Loucy (cell line): ENCODE data around the gene HSFX4.

Source experiments
- H2AFZ ChIP-seq: fragments of 200-600 bp; sonication (generic); 2 replicates; pipeline ENCODE4 v1.6.0; 2016; ENCODE audit warnings: antibody characterized with exemption, mild to moderate bottlenecking, low read length, moderate library complexity
- H3F3A ChIP-seq: fragments of 200-600 bp; 2 replicates; pipeline ENCODE4 v1.6.0; 2016; ENCODE audit warnings: antibody characterized with exemption, low read depth, mild to moderate bottlenecking
- H3K27me3 ChIP-seq: fragments of 200-600 bp; sonication (generic); 2 replicates; pipeline ENCODE4 v1.6.1; 2014; ENCODE audit warnings: low read length, mild to moderate bottlenecking; ENCODE audit not compliant: insufficient read depth, poor library complexity, severe bottlenecking
- H3K36me3 ChIP-seq: fragments of 200-600 bp; sonication (generic); 2 replicates; pipeline ENCODE4 v1.6.1; 2016; ENCODE audit warnings: low read length; ENCODE audit not compliant: insufficient read depth
- H3K4me1 ChIP-seq: fragments of 200-600 bp; sonication (generic); 2 replicates; pipeline ENCODE4 v1.5.1; 2014; ENCODE audit warnings: low read length, mild to moderate bottlenecking; ENCODE audit not compliant: insufficient read depth, poor library complexity, severe bottlenecking
- H3K4me2 ChIP-seq: fragments of 200-600 bp; sonication (generic); 2 replicates; pipeline ENCODE4 v1.6.0; 2014; ENCODE audit warnings: antibody characterized with exemption, low read length, low read depth, mild to moderate bottlenecking; ENCODE audit not compliant: poor library complexity, severe bottlenecking
- H3K4me3 ChIP-seq: fragments of 200-600 bp; sonication (generic); 2 replicates; pipeline ENCODE4 v1.5.1; 2014; ENCODE audit warnings: low read length, mild to moderate bottlenecking, mixed read lengths; ENCODE audit not compliant: poor library complexity, severe bottlenecking
- H3K79me2 ChIP-seq: fragments of 200-600 bp; sonication (generic); 2 replicates; pipeline ENCODE4 v1.6.1; 2014; ENCODE audit warnings: low read length; ENCODE audit not compliant: insufficient read depth
- H3K9ac ChIP-seq: fragments of 200-600 bp; sonication (generic); 2 replicates; pipeline ENCODE4 v1.6.0; 2014; ENCODE audit warnings: mild to moderate bottlenecking, low read depth, low read length, moderate library complexity; ENCODE audit not compliant: poor library complexity, severe bottlenecking
- H3K9me2 ChIP-seq: fragments of 200-600 bp; sonication (generic); replicated peaks from 2 replicates; pipeline ENCODE4 v1.6.1; 2016; ENCODE audit warnings: low read depth, low read length, mixed read lengths
- H3K9me3 ChIP-seq: fragments of 200-600 bp; sonication (generic); 2 replicates; pipeline ENCODE4 v1.6.1; 2014; ENCODE audit warnings: mild to moderate bottlenecking, antibody characterized with exemption, low read length, low read depth; ENCODE audit not compliant: insufficient read depth
- H4K20me1 ChIP-seq: fragments of 200-600 bp; sonication (generic); 2 replicates; pipeline ENCODE4 v1.6.0; 2014; ENCODE audit warnings: antibody characterized with exemption, low read length, mild to moderate bottlenecking; ENCODE audit not compliant: insufficient read depth, poor library complexity, severe bottlenecking
- CTCF ChIP-seq: fragments of 200-600 bp; sonication (generic); conservative IDR thresholded peaks from 2 replicates; pipeline ENCODE4 v1.5.1; 2014; ENCODE audit warnings: mild to moderate bottlenecking, antibody characterized with exemption, low read length
- EZH2phosphoT487 ChIP-seq: fragments of 200-600 bp; IDR thresholded peaks from 2 replicates; pipeline ENCODE4 v1.6.1; 2018; ENCODE audit warnings: antibody characterized with exemption, mild to moderate bottlenecking, moderate library complexity, borderline replicate concordance

Gene HSFX4

GRCh38 chrX:149979126-149979644, 49.8 kb downstream of the HSFX4 start:
- Histone ChIP-seq H3F3A (no peaks in the 10 kb centered on the region), H3K27me3 (no peaks in the 10 kb centered on the region), H2AFZ (no peak overlapping the region), H3K36me3 (no peaks in the 10 kb centered on the region), H3K4me3 (no peak overlapping the region), H4K20me1 (no peaks in the 10 kb centered on the region), H3K79me2 (no peaks in the 10 kb centered on the region), H3K9me2 (no peaks in the 10 kb centered on the region), H3K4me2 (no peak overlapping the region), H3K9ac (no peak overlapping the region), H3K9me3 (no peaks in the 10 kb centered on the region), H3K4me1 (no peaks in the 10 kb centered on the region)
- TF ChIP-seq CTCF (no peak), EZH2phosphoT487 (no peak)
